Astrocyte (in vitro differentiated cells and primary cell): ENCODE data around the gene FUBP3. TPM values are rescaled to one million over a fixed set of nuclear protein-coding genes. Genes with fewer than 3 reads are reported as not detected.

ENCODE experiments used
- DNase-seq: peaks from one replicate; pipeline ENCODE4 v3.0.0-alpha.2; 2010; ENCODE audit warnings: low read depth
- FAIRE-seq: peaks from 2 replicates; lab custom pipeline; 2011; peaks lifted over from hg19 to GRCh38; lab: Jason Lieb, UNC
- H2AFZ ChIP-seq: 2 replicates; pipeline ENCODE4 v1.6.0; 2012; ENCODE audit warnings: low read depth, low read length, inconsistent platforms
- H3K27ac ChIP-seq: 2 replicates; pipeline ENCODE4 v1.5.1; 2011; ENCODE audit warnings: low read depth, low read length, inconsistent platforms
- H3K27me3 ChIP-seq: 2 replicates; pipeline ENCODE4 v1.6.0; 2011; ENCODE audit warnings: low read length, inconsistent platforms; ENCODE audit not compliant: insufficient read depth
- H3K36me3 ChIP-seq: 2 replicates; pipeline ENCODE4 v1.5.1; 2011; ENCODE audit warnings: low read length, inconsistent platforms; ENCODE audit not compliant: insufficient read depth
- H3K4me1 ChIP-seq: 2 replicates; pipeline ENCODE4 v1.5.1; 2011; ENCODE audit warnings: low read length, inconsistent platforms; ENCODE audit not compliant: insufficient read depth
- H3K4me2 ChIP-seq: 2 replicates; pipeline ENCODE4 v1.6.0; 2012; ENCODE audit warnings: low read length, inconsistent platforms
- H3K4me3 ChIP-seq: 2 replicates; pipeline ENCODE4 v1.5.1; 2011; ENCODE audit warnings: low read depth, mild to moderate bottlenecking, low read length, inconsistent platforms; ENCODE audit not compliant: insufficient read depth
- H3K79me2 ChIP-seq: 2 replicates; pipeline ENCODE4 v1.6.0; 2012; ENCODE audit warnings: mild to moderate bottlenecking, low read length, inconsistent platforms; ENCODE audit not compliant: insufficient read depth
- H3K9ac ChIP-seq: 2 replicates; pipeline ENCODE4 v1.6.0; 2012; ENCODE audit warnings: mild to moderate bottlenecking, low read length, inconsistent platforms
- H3K9me3 ChIP-seq: 2 replicates; pipeline ENCODE4 v1.5.1; 2012; ENCODE audit warnings: low read depth, mild to moderate bottlenecking, low read length, inconsistent platforms; ENCODE audit not compliant: insufficient read depth
- H4K20me1 ChIP-seq: 2 replicates; pipeline ENCODE4 v1.6.0; 2012; ENCODE audit warnings: low read length, inconsistent platforms; ENCODE audit not compliant: insufficient read depth
- H3K27ac Mint-ChIP-seq: one replicate; pipeline ENCODE4 v1.8.0; 2021; ENCODE audit warnings: mild to moderate bottlenecking, mixed read lengths; ENCODE audit not compliant: unreplicated experiment
- H3K27me3 Mint-ChIP-seq: one replicate; pipeline ENCODE4 v1.8.0; 2021; ENCODE audit warnings: low read depth, mixed read lengths; ENCODE audit not compliant: unreplicated experiment
- H3K36me3 Mint-ChIP-seq: one replicate; pipeline ENCODE4 v1.8.0; 2021; ENCODE audit warnings: low read depth, mixed read lengths; ENCODE audit not compliant: unreplicated experiment
- H3K4me1 Mint-ChIP-seq: one replicate; pipeline ENCODE4 v1.8.0; 2021; ENCODE audit warnings: low read depth, mixed read lengths; ENCODE audit not compliant: unreplicated experiment
- H3K4me3 Mint-ChIP-seq: one replicate; pipeline ENCODE4 v1.8.0; 2021; ENCODE audit warnings: mild to moderate bottlenecking, moderate library complexity, mixed read lengths; ENCODE audit not compliant: unreplicated experiment
- H3K9me3 Mint-ChIP-seq: one replicate; pipeline ENCODE4 v1.8.0; 2021; ENCODE audit warnings: mild to moderate bottlenecking, mixed read lengths; ENCODE audit not compliant: unreplicated experiment
- CTCF ChIP-seq: IDR thresholded peaks from 2 replicates; pipeline ENCODE4 v1.5.1; 2011; ENCODE audit warnings: low read depth, mild to moderate bottlenecking, inconsistent platforms, low read length, moderate library complexity; ENCODE audit not compliant: insufficient read depth
- EZH2 ChIP-seq: IDR thresholded peaks from 2 replicates; pipeline ENCODE4 v1.6.1; 2012; ENCODE audit warnings: mild to moderate bottlenecking, low read length, inconsistent platforms; ENCODE audit not compliant: insufficient read depth
- total RNA-seq: library from RNA; stranded (reverse); gene quantifications from 2 replicates; pipeline ENCODE4 v1.2.1, GENCODE V29; 2021

FUBP3 gene
- total RNA-seq, 1 donor from 2014 or later = 64.6 TPM

GRCh38 chr9:130576176-130576575 is 3.2 kb upstream of the FUBP3 start:
- H4K20me1 ChIP-seq = peaks cover 14% of the 10 kb centered on the region
- peaks cover 4% of the 10 kb centered on the region for H3K36me3 ChIP-seq

GRCh38 chr9:130579738-130580463 is 524 bp downstream of the FUBP3 start:
- Mint-ChIP-seq H3K4me1 (peaks cover 15% of the 10 kb centered on the region), H3K27me3 (no peaks in the 10 kb centered on the region), H3K4me3 (peak overlapping the region; percentile 89), H3K27ac (peak overlapping the region; percentile 31), H3K9me3 (no peaks in the 10 kb centered on the region), H3K36me3 (peaks cover 2% of the 10 kb centered on the region)
- Histone ChIP-seq H3K9ac (peak overlapping the region; percentile 99), H3K79me2 (peaks cover 59% of the 10 kb centered on the region), H3K27ac (peak overlapping the region; percentile 98), H3K4me3 (peak overlapping the region; percentile 99), H3K36me3 (peaks cover 6% of the 10 kb centered on the region), H4K20me1 (peaks cover 46% of the 10 kb centered on the region), H3K9me3 (no peaks in the 10 kb centered on the region), H2AFZ (peak overlapping the region; percentile 19), H3K4me1 (peaks cover 15% of the 10 kb centered on the region), H3K4me2 (peak overlapping the region; percentile 98), H3K27me3 (no peaks in the 10 kb centered on the region)
- no peak for FAIRE-seq
- TF ChIP-seq EZH2 (no peak), CTCF (no peak)
- no peak for DNase-seq

More at GRCh38 chr9:130576176-130576575, 3.2 kb upstream of the FUBP3 start:
- Histone ChIP-seq H3K4me2 (no peak overlapping the region), H3K4me1 (peaks cover 15% of the 10 kb centered on the region), H3K9ac (no peak overlapping the region), H3K27me3 (no peaks in the 10 kb centered on the region), H3K79me2 (peaks cover 22% of the 10 kb centered on the region), H3K9me3 (no peaks in the 10 kb centered on the region), H3K4me3 (no peak overlapping the region), H3K27ac (no peak overlapping the region), H2AFZ (no peak overlapping the region)
- no peak overlapping the region for H3K4me3 Mint-ChIP-seq
- no peaks in the 10 kb centered on the region for H3K27me3 Mint-ChIP-seq
- H3K27ac Mint-ChIP-seq = no peak overlapping the region
- no peaks in the 10 kb centered on the region for H3K9me3 Mint-ChIP-seq
- no peak for FAIRE-seq
- H3K36me3 Mint-ChIP-seq = peaks cover 2% of the 10 kb centered on the region
- peaks cover 6% of the 10 kb centered on the region for H3K4me1 Mint-ChIP-seq
- no peak for TF ChIP-seq EZH2
- no peak for TF ChIP-seq CTCF
- DNase-seq = no peak

GRCh38 chr9:130581766-130582165 is 2.4 kb downstream of the FUBP3 start:
- no peak for FAIRE-seq
- no peak overlapping the region for H3K4me2 ChIP-seq
- H3K9me3 ChIP-seq = no peaks in the 10 kb centered on the region
- Mint-ChIP-seq H3K4me3 (no peak overlapping the region), H3K9me3 (no peaks in the 10 kb centered on the region), H3K36me3 (peaks cover 2% of the 10 kb centered on the region), H3K27me3 (no peaks in the 10 kb centered on the region), H3K27ac (no peak overlapping the region), H3K4me1 (peaks cover 15% of the 10 kb centered on the region)
- H3K27me3 ChIP-seq = no peaks in the 10 kb centered on the region
- peaks cover 6% of the 10 kb centered on the region for H3K36me3 ChIP-seq
- H4K20me1 ChIP-seq = peaks cover 65% of the 10 kb centered on the region
- no peak for DNase-seq
- TF ChIP-seq CTCF (no peak), EZH2 (no peak)
- no peak overlapping the region for H2AFZ ChIP-seq
- peaks cover 15% of the 10 kb centered on the region for H3K4me1 ChIP-seq
- peaks cover 77% of the 10 kb centered on the region for H3K79me2 ChIP-seq
- H3K27ac ChIP-seq = no peak overlapping the region
- H3K9ac ChIP-seq = no peak overlapping the region
- H3K4me3 ChIP-seq = no peak overlapping the region
